AML-193 (cell line): ENCODE data around the gene KCNH1.

Experiments used
- DNase-seq, 2 experiments: peaks; one replicate each; lab custom pipeline; 2025; lab: John Stamatoyannopoulos, UW

Gene KCNH1

GRCh38 chr1:210646258-210646616 lies 487.7 kb downstream of the KCNH1 start:
- DNase-seq: no peak

- DNase-seq: no peak
These were observed 488.2 kb downstream of the KCNH1 start for GRCh38 chr1:210645582-210646257.

- no peak for DNase-seq
These were observed 492.4 kb downstream of the KCNH1 start for GRCh38 chr1:210641582-210641981.

GRCh38 chr1:210635108-210635507 lies 498.8 kb downstream of the KCNH1 start:
- DNase-seq: no peak

- no peak for DNase-seq
These were observed 500.3 kb downstream of the KCNH1 start for GRCh38 chr1:210633636-210634035.

GRCh38 chr1:210633140-210633539 lies 500.8 kb downstream of the KCNH1 start:
- DNase-seq: no peak

- no peak for DNase-seq
These were observed 502.5 kb downstream of the KCNH1 start for GRCh38 chr1:210631399-210631798.

- no peak for DNase-seq
These were observed 504.7 kb downstream of the KCNH1 start for GRCh38 chr1:210629276-210629675.

GRCh38 chr1:210627755-210628154 lies 506.2 kb downstream of the KCNH1 start:
- DNase-seq: no peak
